ENCODE results near the gene PPTC7.

DNA sequence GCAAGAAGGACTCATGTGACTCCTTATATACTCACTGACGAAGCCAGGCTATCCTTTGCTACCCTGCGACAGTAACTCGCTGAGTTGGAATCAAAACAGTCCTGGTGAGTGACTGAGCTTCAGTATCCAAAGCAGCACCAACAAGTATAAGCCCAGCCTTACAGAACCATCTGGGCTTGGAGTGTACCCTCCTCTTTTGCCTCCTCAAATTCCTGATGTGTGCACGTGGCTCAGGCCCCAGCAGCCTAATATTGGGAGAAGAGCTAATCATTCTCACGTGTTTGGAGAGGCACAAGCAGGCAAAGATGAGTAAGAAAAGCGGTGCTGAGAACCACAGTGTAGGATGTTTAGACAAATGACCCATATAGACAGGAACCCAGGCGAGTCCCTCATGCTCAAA is 34.4 kb downstream of the PPTC7 start:
- TF ChIP-seq, protein P1, sequence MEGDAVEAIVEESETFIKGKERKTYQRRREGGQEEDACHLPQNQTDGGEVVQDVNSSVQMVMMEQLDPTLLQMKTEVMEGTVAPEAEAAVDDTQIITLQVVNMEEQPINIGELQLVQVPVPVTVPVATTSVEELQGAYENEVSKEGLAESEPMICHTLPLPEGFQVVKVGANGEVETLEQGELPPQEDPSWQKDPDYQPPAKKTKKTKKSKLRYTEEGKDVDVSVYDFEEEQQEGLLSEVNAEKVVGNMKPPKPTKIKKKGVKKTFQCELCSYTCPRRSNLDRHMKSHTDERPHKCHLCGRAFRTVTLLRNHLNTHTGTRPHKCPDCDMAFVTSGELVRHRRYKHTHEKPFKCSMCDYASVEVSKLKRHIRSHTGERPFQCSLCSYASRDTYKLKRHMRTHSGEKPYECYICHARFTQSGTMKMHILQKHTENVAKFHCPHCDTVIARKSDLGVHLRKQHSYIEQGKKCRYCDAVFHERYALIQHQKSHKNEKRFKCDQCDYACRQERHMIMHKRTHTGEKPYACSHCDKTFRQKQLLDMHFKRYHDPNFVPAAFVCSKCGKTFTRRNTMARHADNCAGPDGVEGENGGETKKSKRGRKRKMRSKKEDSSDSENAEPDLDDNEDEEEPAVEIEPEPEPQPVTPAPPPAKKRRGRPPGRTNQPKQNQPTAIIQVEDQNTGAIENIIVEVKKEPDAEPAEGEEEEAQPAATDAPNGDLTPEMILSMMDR (IDR thresholded peaks at IDR 0.05) = no peak
- TF ChIP-seq ZFX (IDR thresholded peaks at IDR 0.05; ENCODE audit: borderline replicate concordance) = no peak
